HepG2 (cell line): ENCODE measurements around the gene FGFR4. TPM values are rescaled to one million over a fixed set of nuclear protein-coding genes. Genes with fewer than 3 reads are reported as not detected.

ENCODE experiments used
- ATAC-seq: fragments of 200-7000 bp; cut with Tn5 transposase; 3 replicates; pipeline ENCODE4 v1.9.1; 2020; ENCODE audit warnings: mild to moderate bottlenecking, moderate library complexity
- BruUV-seq: library from RNA; stranded (reverse); fragments of 400-500 nt; replicated peaks from 2 replicates; lab custom pipeline; 2021; lab: Mats Ljungman, UMichigan
- CTCF ChIA-PET: fragments of 300-600 bp; formaldehyde crosslinking; extraction: SDS; loops from one replicate; lab custom pipeline; 2021; ENCODE audit warnings: low total read pairs, inconsistent platforms, low intra/inter-chr PET ratio; lab: Yijun Ruan, JAX
- POLR2A ChIA-PET: fragments of 350-600 bp; sonication (Branson Sonifier 250); formaldehyde crosslinking; loops from one replicate; lab custom pipeline; 2020; ENCODE audit warnings: antibody characterized with exemption, inconsistent platforms; lab: Yijun Ruan, JAX
- DNase-seq: peaks from one replicate; pipeline ENCODE4 v3.0.0-alpha.2; 2015; ENCODE audit warnings: low spot score
- FAIRE-seq: peaks from 3 replicates; lab custom pipeline; 2011; peaks lifted over from hg19 to GRCh38; lab: Jason Lieb, UNC
- H2AFZ ChIP-seq: one replicate; pipeline ENCODE4 v1.6.1; 2011; ENCODE audit warnings: low read length, inconsistent platforms
- H3K27ac ChIP-seq: fragments of 300-600 bp; 3 replicates; pipeline ENCODE4 v1.8.0; 2011; ENCODE audit warnings: mixed run types, mild to moderate bottlenecking, mixed read lengths, low read length, inconsistent platforms; ENCODE audit not compliant: insufficient read depth; ENCODE audit errors: extremely low read length
- H3K27me3 ChIP-seq, 2 experiments: fragments of 200-600 bp in 1 of 2; 2 replicates in 1 of 2; 3 replicates in 1 of 2; pipeline versions ENCODE4 v1.6.0 to v1.8.0; 2011; ENCODE audit warnings: low read length in 2 of 2, mild to moderate bottlenecking in 2 of 2, moderate library complexity in 2 of 2, inconsistent platforms in 1 of 2; ENCODE audit not compliant: insufficient read depth in 2 of 2, control insufficient read depth in 1 of 2
- H3K36me3 ChIP-seq, 2 experiments: fragments of 200-600 bp in 1 of 2; replicated peaks in 1 of 2; 2 replicates in 1 of 2; 3 replicates in 1 of 2; pipeline versions ENCODE4 v1.5.1 to v1.8.0; 2011; ENCODE audit warnings: low read length in 2 of 2, inconsistent platforms in 1 of 2; ENCODE audit not compliant: insufficient read depth in 2 of 2, control insufficient read depth in 1 of 2
- H3K4me1 ChIP-seq: 2 replicates; pipeline ENCODE4 v1.5.1; 2012; ENCODE audit warnings: low read length, inconsistent platforms; ENCODE audit not compliant: insufficient read depth
- H3K4me2 ChIP-seq: 2 replicates; pipeline ENCODE4 v1.6.0; 2011; ENCODE audit warnings: low read depth, low read length, inconsistent platforms
- H3K4me3 ChIP-seq, 3 experiments: fragments of 200-600 bp in 1 of 3; sonication (generic), shearing (Covaris generic) in 1 of 3; replicated peaks in 1 of 3; 2 replicates each; pipeline ENCODE4 v1.5.1; 2011 to 2016; ENCODE audit warnings: low read length in 3 of 3, inconsistent platforms in 2 of 3, low read depth in 2 of 3, mild to moderate bottlenecking in 2 of 3, control low read depth in 1 of 3, mixed read lengths in 1 of 3; ENCODE audit not compliant: insufficient read depth in 1 of 3
- H3K79me2 ChIP-seq: one replicate; pipeline ENCODE4 v1.6.1; 2011; ENCODE audit warnings: low read length, inconsistent platforms; ENCODE audit not compliant: insufficient read depth
- H3K9ac ChIP-seq: 2 replicates; pipeline ENCODE4 v1.6.0; 2011; ENCODE audit warnings: mild to moderate bottlenecking, low read depth, low read length, inconsistent platforms; ENCODE audit not compliant: insufficient read depth
- H3K9me3 ChIP-seq: 2 replicates; pipeline ENCODE4 v1.5.1; 2012; ENCODE audit warnings: mild to moderate bottlenecking, low read length
- H4K20me1 ChIP-seq: 2 replicates; pipeline ENCODE4 v1.6.0; 2011; ENCODE audit warnings: inconsistent platforms, mild to moderate bottlenecking, low read length, moderate library complexity; ENCODE audit not compliant: insufficient read depth
- CEBPB ChIP-seq: IDR thresholded peaks from 2 replicates; pipeline ENCODE4 v1.6.1; 2011; ENCODE audit warnings: low read depth, low read length, improper control_type of control experiment, borderline replicate concordance
- ETV6 ChIP-seq: sonication (generic); formaldehyde crosslinking; conservative IDR thresholded peaks from 2 replicates; pipeline ENCODE4 v1.4.0; 2020; ENCODE audit warnings: missing genetic modification reagents
- FOXP1 ChIP-seq, 2 experiments: fragments of 450-650 bp in 1 of 2; IDR thresholded peaks; 2 replicates each; pipeline ENCODE4 v1.6.1; 2017 to 2018; ENCODE audit warnings: antibody characterized with exemption in 1 of 2
- NFE2L2 ChIP-seq: fragments of 150-350 bp; IDR thresholded peaks from 2 replicates; pipeline ENCODE4 v1.6.1; 2014; ENCODE audit warnings: low read length
- PAX8 ChIP-seq: sonication (generic); formaldehyde crosslinking; IDR thresholded peaks from 2 replicates; pipeline ENCODE4 v1.8.0; 2022; ENCODE audit warnings: mild to moderate bottlenecking, missing genetic modification reagents, borderline replicate concordance
- PCBP1 ChIP-seq: fragments of 200-400 bp; formaldehyde crosslinking; IDR thresholded peaks from 2 replicates; pipeline ENCODE4 v1.6.1; 2017; ENCODE audit warnings: mild to moderate bottlenecking, low read depth, low read length, borderline replicate concordance
- SP5 ChIP-seq: IDR thresholded peaks from 2 replicates; pipeline ENCODE4 v1.6.1; 2016; ENCODE audit warnings: low read depth, borderline replicate concordance
- ZNF138 ChIP-seq: sonication (generic); formaldehyde crosslinking; IDR thresholded peaks from 2 replicates; pipeline ENCODE4 v1.5.0; 2020; ENCODE audit warnings: mild to moderate bottlenecking, low read depth, missing genetic modification reagents
- ZNF263 ChIP-seq: sonication (generic); formaldehyde crosslinking; IDR thresholded peaks from 2 replicates; pipeline ENCODE4 v1.4.0; 2020; ENCODE audit warnings: missing genetic modification reagents
- ZNF546 ChIP-seq: sonication (generic); formaldehyde crosslinking; conservative IDR thresholded peaks from 2 replicates; pipeline ENCODE4 v1.8.1; 2023; ENCODE audit warnings: mild to moderate bottlenecking, missing genetic modification reagents
- ZNF615 ChIP-seq: sonication (generic); formaldehyde crosslinking; IDR thresholded peaks from 2 replicates; pipeline ENCODE4 v1.5.0; 2020; ENCODE audit warnings: mild to moderate bottlenecking, missing genetic modification reagents, borderline replicate concordance
- ZNF639 ChIP-seq: conservative IDR thresholded peaks from 2 replicates; pipeline ENCODE4 v1.6.1; 2018; ENCODE audit warnings: missing genetic modification reagents
- WGBS: methylation state at CpG from one replicate; pipeline ENCODE4 v1.1.6; 2017; ENCODE audit warnings: low lambda C conversion rate; 5-methylcytosine and 5-hydroxymethylcytosine counted together
- in situ Hi-C: cut with HindIII; loops from 2 replicates; pipeline ENCODE4 v1.10.0; 2017; ENCODE audit warnings: low pct_unique_long_range_greater_than_20kb; ENCODE audit not compliant: extremely low pct_ligation_motif_present
- intact Hi-C: fragments of 100-400 bp; cut with micrococcal nuclease; formaldehyde crosslinking; loops from one replicate; pipeline ENCODE4 v1.10.0; 2022; ENCODE audit not compliant: unreplicated experiment
- polyA plus RNA-seq, 8 experiments: library from polyadenylated mRNA; depleted of rRNA in 3 of 8; stranded (reverse) in 7 of 8; unstranded in 1 of 8; fragments of >200 nt; fragmentation: Illumina TruSeq in 4 of 8; extraction: Trizol in 4 of 8; gene quantifications; 2 replicates each; pipeline versions ENCODE4 v1.2.1 to v1.2.3, GENCODE V29; 2011 to 2016; ENCODE audit warnings: low read depth in 4 of 8, missing spikeins in 1 of 8, mixed read lengths in 1 of 8; ENCODE audit not compliant: insufficient read depth in 1 of 8
- total RNA-seq, 5 experiments: library from RNA; depleted of rRNA; stranded (reverse); fragments of >200 nt; fragmentation: Illumina TruSeq; extraction: Trizol; gene quantifications; 2 replicates each; pipeline ENCODE4 v1.2.3, GENCODE V29; 2016; ENCODE audit warnings: low read depth in 1 of 5
- TF ChIP-seq, protein P1 (sequence below): sonication (generic); formaldehyde crosslinking; IDR thresholded peaks from 2 replicates; pipeline ENCODE4 v1.5.1; 2020; ENCODE audit warnings: mild to moderate bottlenecking, missing genetic modification reagents, borderline replicate concordance
- TF ChIP-seq, protein P2 (sequence below): sonication (generic); formaldehyde crosslinking; IDR thresholded peaks from 2 replicates; pipeline ENCODE4 v1.8.1; 2022; ENCODE audit warnings: mild to moderate bottlenecking, missing genetic modification reagents

FGFR4 gene
- total and polyA plus RNA-seq, 2 of the 13 experiments (the other 11 are each of a cell fraction or from before 2014, with no cell fraction given) = 129 to 219 TPM

GRCh38 chr5:177089127-177089526 lies 2.4 kb downstream of the FGFR4 start:
- in situ Hi-C loops = no loop called here
- CTCF ChIA-PET = no interaction called here
- intact Hi-C loops = no loop called here
- no peak for TF ChIP-seq PAX8 (CRISPR knock-in tag)
- no peak for TF ChIP-seq ZNF546
- no peak for TF ChIP-seq ZNF615
- TF ChIP-seq FOXP1 (IDR thresholded peaks at IDR 0.05) = no peak
- TF ChIP-seq FOXP1 (CRISPR knock-in tag; IDR thresholded peaks at IDR 0.05) = no peak
- TF ChIP-seq SP5 = no peak
- TF ChIP-seq, protein P1, sequence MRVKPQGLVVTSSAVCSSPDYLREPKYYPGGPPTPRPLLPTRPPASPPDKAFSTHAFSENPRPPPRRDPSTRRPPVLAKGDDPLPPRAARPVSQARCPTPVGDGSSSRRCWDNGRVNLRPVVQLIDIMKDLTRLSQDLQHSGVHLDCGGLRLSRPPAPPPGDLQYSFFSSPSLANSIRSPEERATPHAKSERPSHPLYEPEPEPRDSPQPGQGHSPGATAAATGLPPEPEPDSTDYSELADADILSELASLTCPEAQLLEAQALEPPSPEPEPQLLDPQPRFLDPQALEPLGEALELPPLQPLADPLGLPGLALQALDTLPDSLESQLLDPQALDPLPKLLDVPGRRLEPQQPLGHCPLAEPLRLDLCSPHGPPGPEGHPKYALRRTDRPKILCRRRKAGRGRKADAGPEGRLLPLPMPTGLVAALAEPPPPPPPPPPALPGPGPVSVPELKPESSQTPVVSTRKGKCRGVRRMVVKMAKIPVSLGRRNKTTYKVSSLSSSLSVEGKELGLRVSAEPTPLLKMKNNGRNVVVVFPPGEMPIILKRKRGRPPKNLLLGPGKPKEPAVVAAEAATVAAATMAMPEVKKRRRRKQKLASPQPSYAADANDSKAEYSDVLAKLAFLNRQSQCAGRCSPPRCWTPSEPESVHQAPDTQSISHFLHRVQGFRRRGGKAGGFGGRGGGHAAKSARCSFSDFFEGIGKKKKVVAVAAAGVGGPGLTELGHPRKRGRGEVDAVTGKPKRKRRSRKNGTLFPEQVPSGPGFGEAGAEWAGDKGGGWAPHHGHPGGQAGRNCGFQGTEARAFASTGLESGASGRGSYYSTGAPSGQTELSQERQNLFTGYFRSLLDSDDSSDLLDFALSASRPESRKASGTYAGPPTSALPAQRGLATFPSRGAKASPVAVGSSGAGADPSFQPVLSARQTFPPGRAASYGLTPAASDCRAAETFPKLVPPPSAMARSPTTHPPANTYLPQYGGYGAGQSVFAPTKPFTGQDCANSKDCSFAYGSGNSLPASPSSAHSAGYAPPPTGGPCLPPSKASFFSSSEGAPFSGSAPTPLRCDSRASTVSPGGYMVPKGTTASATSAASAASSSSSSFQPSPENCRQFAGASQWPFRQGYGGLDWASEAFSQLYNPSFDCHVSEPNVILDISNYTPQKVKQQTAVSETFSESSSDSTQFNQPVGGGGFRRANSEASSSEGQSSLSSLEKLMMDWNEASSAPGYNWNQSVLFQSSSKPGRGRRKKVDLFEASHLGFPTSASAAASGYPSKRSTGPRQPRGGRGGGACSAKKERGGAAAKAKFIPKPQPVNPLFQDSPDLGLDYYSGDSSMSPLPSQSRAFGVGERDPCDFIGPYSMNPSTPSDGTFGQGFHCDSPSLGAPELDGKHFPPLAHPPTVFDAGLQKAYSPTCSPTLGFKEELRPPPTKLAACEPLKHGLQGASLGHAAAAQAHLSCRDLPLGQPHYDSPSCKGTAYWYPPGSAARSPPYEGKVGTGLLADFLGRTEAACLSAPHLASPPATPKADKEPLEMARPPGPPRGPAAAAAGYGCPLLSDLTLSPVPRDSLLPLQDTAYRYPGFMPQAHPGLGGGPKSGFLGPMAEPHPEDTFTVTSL = no peak
- TF ChIP-seq ETV6 (CRISPR knock-in tag) = no peak
- no peak for TF ChIP-seq NFE2L2
- TF ChIP-seq ZNF138 (CRISPR knock-in tag) = 0 out of 2 replicates have a peak, but pooled peaks have one; percentile 15
- TF ChIP-seq, protein P2, sequence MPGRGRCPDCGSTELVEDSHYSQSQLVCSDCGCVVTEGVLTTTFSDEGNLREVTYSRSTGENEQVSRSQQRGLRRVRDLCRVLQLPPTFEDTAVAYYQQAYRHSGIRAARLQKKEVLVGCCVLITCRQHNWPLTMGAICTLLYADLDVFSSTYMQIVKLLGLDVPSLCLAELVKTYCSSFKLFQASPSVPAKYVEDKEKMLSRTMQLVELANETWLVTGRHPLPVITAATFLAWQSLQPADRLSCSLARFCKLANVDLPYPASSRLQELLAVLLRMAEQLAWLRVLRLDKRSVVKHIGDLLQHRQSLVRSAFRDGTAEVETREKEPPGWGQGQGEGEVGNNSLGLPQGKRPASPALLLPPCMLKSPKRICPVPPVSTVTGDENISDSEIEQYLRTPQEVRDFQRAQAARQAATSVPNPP (CRISPR knock-in tag) = no peak
- TF ChIP-seq ZNF263 (CRISPR knock-in tag) = 0 out of 2 replicates have a peak, but pooled peaks have one; percentile 24
- no peak for TF ChIP-seq ZNF639 (CRISPR knock-in tag)
- TF ChIP-seq CEBPB = peak; percentile 66; the same call in 1 of the 2 replicates
- TF ChIP-seq PCBP1 = no peak

More at GRCh38 chr5:177089127-177089526, 2.4 kb downstream of the FGFR4 start:
- Histone ChIP-seq H2AFZ (no peak overlapping the region), H3K27me3 (no peaks in the 10 kb centered on the region; a peak in 1 of 5 replicates), H3K36me3 (peaks cover 28 to 50% of the 10 kb centered on the region in 2 experiments), H3K27ac (peak overlapping the region; percentile 100), H3K4me1 (peaks cover 77% of the 10 kb centered on the region), H3K4me2 (peak overlapping the region; percentile 98), H3K79me2 (peaks cover 45% of the 10 kb centered on the region), H3K9me3 (no peaks in the 10 kb centered on the region), H3K9ac (peak overlapping the region; percentile 99), H4K20me1 (peaks cover 7% of the 10 kb centered on the region), H3K4me3 (peak overlapping the region; percentile 62 to 76 (median 70))
- WGBS = 14% methylated on average over 5 of the region's 5 CpGs
- no TSS peak for BruUV-seq
- ATAC-seq (peak; percentile 11; the same call in 1 of the 3 replicates), FAIRE-seq (peak; percentile 65), DNase-seq (no peak)
- POLR2A ChIA-PET = interaction anchor here (1.3 to 7.7 kb wide), 3 partner anchors 10 to 20 kb away, joined by 4 to 293 read pairs (median 231); no protein-coding TSS in a partner anchor
